ENCODE data around the gene NUDT16L1.
"Not testable (repeated sequence)": the region's sequence is repeated elsewhere in the genome, so short reads cannot be mapped to it uniquely, and the experiment has no call there.

NUDT16L1 gene

GRCh38 chr16:4728676-4729075 lies 35.3 kb downstream of the NUDT16L1 start:
- no peak for DNase-seq

- DNase-seq = no peak
Measured at GRCh38 chr16:4729876-4730275, 36.5 kb downstream of the NUDT16L1 start.

GRCh38 chr16:4733211-4733742 lies 39.9 kb downstream of the NUDT16L1 start:
- no peak for DNase-seq

- peak; percentile 69 for DNase-seq
Measured at GRCh38 chr16:4733747-4734062, 40.3 kb downstream of the NUDT16L1 start.

DNA sequence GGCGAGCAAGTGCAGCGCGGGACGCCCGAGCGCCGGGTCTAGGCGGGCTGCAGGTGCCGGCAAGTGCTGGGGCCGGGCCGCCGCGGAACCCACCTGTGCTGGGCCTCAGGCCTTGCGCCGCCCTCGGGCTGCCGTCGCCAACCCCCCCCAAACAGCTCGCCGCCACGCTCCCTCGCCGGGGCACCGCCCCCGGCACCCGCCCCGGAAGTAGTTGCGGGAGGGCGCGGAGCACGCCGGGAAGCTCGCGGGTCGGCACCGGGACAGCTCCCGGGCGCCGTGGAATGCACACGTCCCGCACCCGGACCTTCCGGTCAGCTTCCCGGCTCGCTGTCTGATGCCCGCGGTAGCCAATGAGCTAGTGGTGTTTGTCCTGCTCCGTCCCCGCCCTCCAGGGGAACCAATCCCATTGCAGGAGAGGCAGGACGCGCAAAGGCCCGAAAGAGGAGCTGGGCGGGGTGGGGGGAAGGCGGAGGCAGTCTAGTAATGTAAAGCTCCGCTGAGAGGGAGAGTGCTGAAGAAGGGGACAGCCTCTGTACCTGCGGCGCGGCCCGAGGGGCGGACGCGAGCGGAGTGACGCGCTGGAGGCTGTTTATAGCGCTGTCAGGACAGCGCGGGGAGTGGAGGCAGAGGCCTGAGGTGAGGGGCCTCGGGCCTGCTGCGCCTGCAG lies 40.8 kb downstream of the NUDT16L1 start, which contains the start of the genes ANKS3 and DNAAF8:
Gene ANKS3, minus strand, starts transcription at position 209 of the 667 bp plus-strand sequence. CDS start 4,122 bp downstream, outside the sequence.
Gene DNAAF8, plus strand, starts transcription at position 475 of the 667 bp plus-strand sequence. CDS start 1,978 bp downstream, outside the sequence.
- peak; percentile 89 for DNase-seq

GRCh38 chr16:4734730-4735535 lies 41.6 kb downstream of the NUDT16L1 start:
- DNase-seq = peak; percentile 95

- no peak for DNase-seq
Measured at GRCh38 chr16:4736546-4736945, 43.2 kb downstream of the NUDT16L1 start.

- DNase-seq = no peak
Measured at GRCh38 chr16:4737545-4737944, 44.2 kb downstream of the NUDT16L1 start.

DNA sequence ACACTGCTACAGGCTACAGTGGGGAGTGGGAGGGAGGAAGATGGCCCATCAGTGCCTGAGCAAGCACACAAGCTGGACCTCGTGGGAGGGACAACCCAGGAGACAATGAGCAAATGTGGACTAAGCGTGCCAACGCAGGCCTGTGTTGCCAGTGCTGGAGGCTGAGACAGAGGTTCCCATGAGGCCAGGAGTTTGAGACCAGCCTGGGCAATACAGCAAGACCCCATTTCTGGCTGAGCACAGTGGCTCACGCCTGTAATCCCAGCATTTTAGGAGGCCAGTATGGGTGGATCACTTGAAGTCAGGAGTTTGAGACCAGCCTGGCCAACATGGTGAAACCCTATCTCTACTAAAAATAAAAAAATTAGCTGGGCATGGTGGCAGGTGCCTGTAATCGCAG lies 45.0 kb downstream of the NUDT16L1 start:
- DNase-seq = not testable (repeated sequence)

DNA sequence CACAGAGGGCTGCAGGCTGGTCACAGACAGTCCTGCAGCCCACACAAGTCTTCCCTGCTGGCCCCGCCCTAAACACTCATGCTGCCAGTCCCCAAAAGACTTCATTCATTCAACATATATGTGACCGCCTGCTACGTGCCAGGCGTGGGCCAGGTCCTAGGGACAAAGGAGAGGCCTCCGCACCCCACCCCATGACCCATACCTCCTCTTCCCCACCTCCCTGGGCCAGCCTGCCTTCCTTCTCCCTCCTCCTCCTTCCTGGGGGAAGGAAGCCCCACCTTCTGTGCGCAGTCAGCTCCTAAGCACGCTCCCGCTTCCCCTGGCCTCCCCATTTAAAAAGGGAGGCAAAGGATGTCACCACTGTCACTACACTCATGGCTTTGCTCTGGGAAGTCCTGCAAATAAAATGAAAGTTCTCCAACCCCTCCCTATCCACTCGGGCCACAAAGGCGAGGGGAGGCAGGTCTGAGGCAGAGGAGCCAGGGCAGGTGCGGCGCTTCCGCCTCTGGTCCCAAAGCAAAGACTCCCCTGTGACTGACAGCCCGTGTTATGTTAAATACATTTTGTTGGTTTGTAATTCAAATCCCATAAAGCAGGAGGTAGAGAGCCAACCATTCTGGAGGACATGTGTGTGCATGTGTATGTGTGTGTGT lies 50.0 kb downstream of the NUDT16L1 start:
- no peak for DNase-seq

GRCh38 chr16:4744555-4745273 lies 51.4 kb downstream of the NUDT16L1 start:
- DNase-seq = no peak

- DNase-seq = no peak
Measured at GRCh38 chr16:4745274-4745569, 51.9 kb downstream of the NUDT16L1 start.
